ENCODE data around the gene EPHB6.
A peak's percentile ranks its signal among the peaks of the same experiment; 100 is the strongest.

EPHB6 gene

GRCh38 chr7:142864980-142865747 lies 10.3 kb downstream of the EPHB6 start:
- DNase-seq, result no peak

GRCh38 chr7:142865766-142866165 lies 10.9 kb downstream of the EPHB6 start:
- no peak for DNase-seq

GRCh38 chr7:142866361-142867096 lies 11.7 kb downstream of the EPHB6 start:
- DNase-seq, result peak; percentile 34

GRCh38 chr7:142867097-142867378 lies 12.2 kb downstream of the EPHB6 start:
- DNase-seq, result no peak

DNA sequence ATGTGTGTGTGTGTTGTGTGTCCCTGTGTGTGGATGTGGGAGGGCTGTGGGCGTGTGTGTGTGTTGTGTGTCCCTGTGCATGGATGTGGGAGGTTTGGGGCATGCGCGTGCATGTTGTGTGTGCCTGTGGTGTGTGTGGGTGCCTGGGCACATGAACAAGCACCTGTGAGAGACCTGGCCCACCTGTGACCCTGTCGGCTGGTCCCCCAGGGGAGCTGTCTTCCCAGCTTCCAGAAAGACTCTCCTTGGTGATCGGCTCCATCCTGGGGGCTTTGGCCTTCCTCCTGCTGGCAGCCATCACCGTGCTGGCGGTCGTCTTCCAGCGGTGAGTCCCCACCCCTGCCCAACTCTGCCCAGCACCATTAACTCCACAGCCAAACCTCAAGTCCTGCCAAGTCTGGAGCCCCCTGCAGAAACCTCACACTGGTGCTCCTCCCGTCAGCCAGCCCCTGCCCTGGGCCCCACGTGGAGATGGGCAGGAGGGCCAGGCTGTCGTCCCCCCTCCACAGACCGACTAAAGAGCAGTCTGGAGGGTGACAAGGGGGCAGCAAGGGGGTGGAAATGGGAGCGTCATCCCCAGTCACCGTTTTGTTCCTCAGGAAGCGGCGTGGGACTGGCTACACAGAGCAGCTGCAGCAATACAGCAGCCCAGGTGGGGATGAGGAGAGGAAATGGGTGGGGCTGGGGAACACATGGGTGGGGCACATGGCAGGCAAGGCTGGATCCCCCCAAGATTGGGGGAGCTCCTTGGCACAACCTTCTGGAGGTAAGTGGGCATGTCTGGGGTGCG lies 12.7 kb downstream of the EPHB6 start:
- no peak for DNase-seq

- no peak for DNase-seq
Measured at GRCh38 chr7:142868188-142868985, 13.5 kb downstream of the EPHB6 start.

- DNase-seq, result no peak
Measured at GRCh38 chr7:142868986-142869415, 14.1 kb downstream of the EPHB6 start.

DNA sequence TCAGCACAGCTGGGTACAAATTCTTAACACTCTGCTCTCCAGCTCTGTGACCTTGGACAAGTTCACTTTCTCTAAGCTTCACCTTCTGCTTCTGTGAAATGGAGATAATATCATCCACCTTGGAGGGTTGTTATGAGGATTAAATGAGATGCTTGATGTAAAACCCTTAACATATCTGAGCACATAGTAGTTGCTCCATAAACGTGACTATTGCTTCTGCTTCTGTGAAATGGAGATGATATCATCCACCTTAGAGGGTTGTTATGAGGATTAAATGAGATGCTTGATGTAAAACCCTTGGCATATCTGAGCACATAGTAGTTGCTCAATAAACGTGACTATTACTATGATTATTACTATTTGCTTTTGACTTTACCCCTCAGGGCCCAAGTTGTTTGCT lies 14.6 kb downstream of the EPHB6 start:
- no peak for DNase-seq

DNA sequence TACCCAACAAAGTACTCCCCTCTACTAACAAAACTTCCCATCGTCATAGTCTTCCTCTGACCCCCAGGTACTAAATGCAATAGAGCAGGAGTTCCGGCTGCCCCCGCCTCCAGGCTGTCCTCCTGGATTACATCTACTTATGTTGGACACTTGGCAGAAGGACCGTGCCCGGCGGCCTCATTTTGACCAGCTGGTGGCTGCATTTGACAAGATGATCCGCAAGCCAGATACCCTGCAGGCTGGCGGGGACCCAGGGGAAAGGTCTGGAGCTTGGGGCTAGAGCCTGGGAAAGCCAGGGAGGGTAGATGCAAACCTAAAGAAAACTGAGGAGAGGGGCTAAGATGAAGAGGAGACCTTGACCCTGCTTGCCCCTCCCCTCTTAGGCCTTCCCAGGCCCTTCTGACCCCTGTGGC lies 15.3 kb downstream of the EPHB6 start:
- DNase-seq, result no peak

GRCh38 chr7:142870566-142871259 lies 15.8 kb downstream of the EPHB6 start:
- DNase-seq, result no peak

DNA sequence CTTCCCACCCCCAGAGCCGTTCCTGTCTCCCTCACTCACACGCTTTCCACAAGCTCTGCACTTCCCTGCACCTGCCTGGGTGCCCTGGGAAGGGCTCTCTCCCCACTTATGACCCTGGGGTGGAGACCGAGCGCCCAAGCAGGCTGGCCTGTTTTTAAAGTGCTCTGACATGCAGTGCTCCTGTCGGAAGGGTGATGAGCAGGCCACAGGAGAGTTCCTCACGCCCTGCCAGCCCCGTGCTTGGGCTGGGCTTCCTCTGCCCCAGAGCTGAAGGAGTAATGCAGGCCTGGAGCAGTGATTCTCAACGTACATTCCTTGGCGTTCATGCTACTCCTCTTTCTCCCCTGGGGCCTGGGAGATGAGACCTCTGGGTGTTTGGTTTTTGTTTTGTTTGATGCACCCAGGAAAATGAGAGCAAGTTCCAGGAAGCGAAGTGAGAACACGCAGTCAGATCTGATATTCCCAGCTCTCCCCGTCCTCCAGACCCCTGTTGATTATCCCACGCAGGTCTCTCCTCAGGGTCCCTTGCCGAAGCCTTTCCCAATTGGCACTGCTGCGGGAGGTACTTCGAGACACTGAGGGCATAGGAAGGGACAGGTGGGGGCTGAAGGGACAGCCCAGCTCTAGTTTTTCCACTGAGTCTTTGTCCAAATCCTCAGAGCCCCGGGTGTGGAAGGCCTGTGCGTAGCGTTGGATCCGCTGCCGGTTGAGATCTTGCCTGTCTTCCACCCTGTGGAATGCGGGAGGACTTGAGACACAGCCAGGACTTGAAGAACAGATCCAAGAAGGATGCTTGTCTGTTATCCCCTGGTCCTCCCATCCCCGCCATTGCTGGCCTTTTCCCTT lies 16.6 kb downstream of the EPHB6 start:
- no peak for DNase-seq

DNA sequence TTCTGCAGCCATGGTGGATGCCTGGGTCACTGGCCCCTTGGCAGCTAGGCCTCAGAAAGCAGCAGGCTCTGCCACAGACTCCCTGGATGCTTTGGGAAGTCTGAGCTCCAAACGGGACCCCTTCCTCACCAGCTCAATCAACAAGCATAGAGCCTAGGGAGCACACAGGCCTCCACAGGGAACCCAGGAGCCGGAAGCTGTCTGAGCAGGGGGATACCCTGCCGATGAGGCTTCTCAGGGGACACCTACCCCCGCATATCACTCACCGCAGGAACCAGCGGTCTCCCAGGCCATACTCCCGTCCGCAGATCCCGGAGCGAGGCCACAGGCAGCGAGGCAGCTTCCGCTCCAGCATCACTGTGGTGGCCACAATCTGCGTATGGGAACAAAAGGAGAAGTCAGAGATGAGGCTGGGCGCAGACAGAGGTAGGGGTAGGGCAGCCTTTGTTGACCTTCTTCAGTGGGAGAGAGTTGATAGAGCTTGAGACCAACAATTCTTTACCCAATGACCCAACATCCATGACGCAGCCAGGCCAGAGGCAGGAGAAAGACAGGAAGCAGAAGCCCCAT lies 17.3 kb downstream of the EPHB6 start:
- no peak for DNase-seq

- DNase-seq, result no peak
Measured at GRCh38 chr7:142873281-142873784, 18.5 kb downstream of the EPHB6 start.

DNA sequence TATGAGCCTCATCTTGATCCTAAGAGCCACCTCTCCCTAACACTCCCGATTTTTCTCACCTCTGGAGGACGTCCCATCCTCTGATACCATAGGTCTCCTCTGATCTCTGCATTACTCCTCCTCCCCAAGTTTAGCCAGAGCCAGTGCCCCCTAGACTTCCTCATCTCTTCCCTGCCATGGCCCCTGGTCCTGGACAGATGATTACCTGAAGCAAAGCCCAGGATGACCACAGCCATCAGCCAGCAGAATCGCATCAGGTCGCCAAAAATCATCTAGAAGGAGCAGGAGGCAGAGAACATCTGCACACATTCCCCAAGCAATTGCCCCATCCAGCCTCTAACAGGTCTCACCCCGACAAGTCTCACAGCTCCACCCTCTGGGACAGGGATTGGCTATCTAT lies 19.0 kb downstream of the EPHB6 start:
- no peak for DNase-seq

- no peak for DNase-seq
Measured at GRCh38 chr7:142874409-142874808, 19.5 kb downstream of the EPHB6 start.

DNA sequence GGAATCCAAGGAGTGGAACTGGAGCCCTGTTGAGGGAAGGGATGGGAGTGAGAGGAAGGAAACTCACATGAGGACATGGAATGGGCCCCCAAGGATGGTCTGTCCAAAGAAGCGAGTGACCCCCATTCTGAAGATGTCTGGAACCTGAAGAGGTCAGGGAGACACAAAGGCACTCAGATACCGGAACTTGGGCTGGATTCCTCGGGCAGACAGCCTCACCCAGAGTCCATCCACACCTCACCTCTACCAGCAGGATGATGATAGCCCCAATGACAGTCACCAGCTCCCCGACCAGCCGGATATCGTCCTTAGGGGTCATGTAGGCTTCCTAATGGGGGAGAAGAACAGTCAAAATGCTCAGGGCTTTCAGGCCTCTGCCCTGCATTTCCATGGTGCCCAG lies 20.0 kb downstream of the EPHB6 start:
- no peak for DNase-seq

- DNase-seq, result no peak
Measured at GRCh38 chr7:142875456-142875855, 20.6 kb downstream of the EPHB6 start.

DNA sequence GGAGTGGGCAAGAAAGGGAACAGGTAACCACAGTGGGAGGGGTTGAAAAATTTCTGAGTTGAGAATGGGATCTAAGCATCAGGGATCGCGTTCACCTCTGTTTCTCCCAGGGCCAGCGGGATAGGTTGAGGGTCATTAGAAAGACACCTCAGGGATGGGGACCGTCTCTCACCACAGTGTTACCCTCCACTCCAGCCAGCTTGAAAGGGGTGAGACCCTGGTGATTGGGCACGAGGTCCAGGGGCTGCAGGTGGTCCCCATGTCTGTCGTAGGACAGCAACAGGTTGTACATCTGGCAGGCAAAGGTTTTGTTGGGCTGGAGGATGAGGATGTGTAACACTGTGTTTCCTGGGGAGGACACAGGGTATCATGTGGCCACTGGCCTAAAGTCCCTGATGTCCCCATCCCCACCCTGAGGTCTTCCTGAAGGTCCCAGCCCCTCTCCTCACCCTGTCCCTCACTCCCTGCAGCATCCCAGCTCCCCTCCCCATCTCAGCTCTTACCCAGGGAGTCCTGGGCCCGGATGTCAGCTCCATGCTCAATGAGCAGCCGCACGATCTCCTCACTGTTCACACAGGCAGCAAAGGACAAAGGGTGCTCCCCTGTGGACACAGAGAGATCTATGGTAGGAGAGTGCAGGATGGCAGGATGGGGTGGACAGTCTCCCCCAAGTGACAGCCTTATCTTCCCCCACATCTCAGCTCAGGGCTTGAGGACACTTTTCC lies 21.5 kb downstream of the EPHB6 start:
- no peak for DNase-seq

GRCh38 chr7:142876991-142877910 lies 22.4 kb downstream of the EPHB6 start:
- DNase-seq, result no peak

Measured in COR-L47 (cell line).